PC-3 (cell line): Measurements from ENCODE around the gene ST14. TPM values are rescaled to one million over a fixed set of nuclear protein-coding genes. Genes with fewer than 3 reads are reported as not detected.

Source experiments
- ATAC-seq: fragments of 200-7000 bp; cut with Tn5 transposase; 2 replicates; pipeline ENCODE4 v1.9.1; 2020; ENCODE audit warnings: mild to moderate bottlenecking, moderate library complexity
- BruUV-seq: library from RNA; stranded (reverse); fragments of 400-500 nt; replicated peaks from 2 replicates; lab custom pipeline; 2021; lab: Mats Ljungman, UMichigan
- CTCF ChIA-PET: fragments of 300-600 bp; sonication (Branson Sonifier 250); formaldehyde crosslinking; loops from one replicate; lab custom pipeline; 2022; ENCODE audit warnings: antibody characterized with exemption; lab: Charles Lee
- POLR2A ChIA-PET: fragments of 300-600 bp; sonication (Branson Sonifier 250); formaldehyde crosslinking; loops from one replicate; lab custom pipeline; 2022; ENCODE audit warnings: antibody characterized with exemption; ENCODE audit not compliant: unreplicated experiment; lab: Charles Lee
- DNase-seq: peaks from one replicate; pipeline ENCODE4 v3.0.0-alpha.2; 2015
- H2AFZ ChIP-seq: fragments of 300-600 bp; sonication (generic); 2 replicates; pipeline ENCODE4 v1.6.0; 2016; ENCODE audit warnings: antibody characterized with exemption, low read length
- H3F3A ChIP-seq: fragments of 300-600 bp; sonication (generic); one replicate; pipeline ENCODE4 v1.6.0; 2017; ENCODE audit warnings: antibody characterized with exemption, low read length, control low read depth, mild to moderate bottlenecking; ENCODE audit not compliant: unreplicated experiment
- H3K27ac ChIP-seq: fragments of 300-600 bp; sonication (generic); 2 replicates; pipeline ENCODE4 v1.5.1; 2016; ENCODE audit warnings: mild to moderate bottlenecking, low read length
- H3K27me3 ChIP-seq: fragments of 300-600 bp; sonication (generic); 2 replicates; pipeline ENCODE4 v1.6.1; 2016; ENCODE audit warnings: low read length, mixed read lengths
- H3K36me3 ChIP-seq: fragments of 300-600 bp; sonication (generic); 2 replicates; pipeline ENCODE4 v1.6.1; 2016; ENCODE audit warnings: low read depth, mixed run types, low read length, mixed read lengths
- H3K4me1 ChIP-seq: fragments of 300-600 bp; sonication (generic); 2 replicates; pipeline ENCODE4 v1.5.1; 2016; ENCODE audit warnings: low read length; ENCODE audit not compliant: insufficient read depth
- H3K4me2 ChIP-seq: fragments of 300-600 bp; sonication (generic); 2 replicates; pipeline ENCODE4 v1.6.0; 2016; ENCODE audit warnings: low read length
- H3K4me3 ChIP-seq: fragments of 300-600 bp; sonication (generic); 2 replicates; pipeline ENCODE4 v1.5.1; 2016; ENCODE audit warnings: mild to moderate bottlenecking, low read length, mixed read lengths
- H3K79me2 ChIP-seq: fragments of 300-600 bp; sonication (generic); 2 replicates; pipeline ENCODE4 v1.6.1; 2017; ENCODE audit warnings: low read length, mixed read lengths
- H3K9ac ChIP-seq: fragments of 300-600 bp; sonication (generic); 2 replicates; pipeline ENCODE4 v1.6.0; 2016; ENCODE audit warnings: mild to moderate bottlenecking, low read length
- H3K9me2 ChIP-seq: fragments of 300-600 bp; sonication (generic); replicated peaks from 2 replicates; pipeline ENCODE4 v1.6.1; 2016; ENCODE audit warnings: mixed run types, low read length, mixed read lengths
- H3K9me3 ChIP-seq: fragments of 300-600 bp; sonication (generic); 2 replicates; pipeline ENCODE4 v1.6.1; 2016; ENCODE audit warnings: low read length, mixed read lengths
- H4K20me1 ChIP-seq: fragments of 300-600 bp; sonication (generic); 2 replicates; pipeline ENCODE4 v1.6.1; 2016; ENCODE audit warnings: low read length, mixed read lengths
- CTCF ChIP-seq: fragments of 300-600 bp; sonication (generic); conservative IDR thresholded peaks from 2 replicates; pipeline ENCODE4 v1.5.1; 2017; ENCODE audit warnings: antibody characterized with exemption, low read depth, mild to moderate bottlenecking, low read length
- EZH2 ChIP-seq: fragments of 300-600 bp; sonication (generic); IDR thresholded peaks from one replicate; pipeline ENCODE4 v1.6.1; 2017; ENCODE audit warnings: antibody characterized with exemption, mild to moderate bottlenecking, low read length; ENCODE audit not compliant: unreplicated experiment
- EZH2phosphoT487 ChIP-seq: fragments of 300-600 bp; sonication (generic); IDR thresholded peaks from 2 replicates; pipeline ENCODE4 v1.6.1; 2018; ENCODE audit warnings: mild to moderate bottlenecking, antibody characterized with exemption, low read length, borderline replicate concordance
- intact Hi-C: fragments of 100-400 bp; cut with micrococcal nuclease; formaldehyde crosslinking; loops from 2 replicates; pipeline ENCODE4 v1.9.0; 2023
- total RNA-seq: library from RNA; depleted of rRNA; stranded (reverse); fragments of >200 nt; gene quantifications from 2 replicates; pipeline ENCODE4 v1.2.3, GENCODE V29; 2014

The ST14 gene
- total RNA-seq, 1 experiment from 2014 or later, result 231 TPM

GRCh38 chr11:130165601-130166456, 6.2 kb downstream of the ST14 start:
- DNase-seq (no peak), ATAC-seq (no peak)
- Histone ChIP-seq H3K9me2 (no peaks in the 10 kb centered on the region), H3K4me2 (peak overlapping the region; percentile 59), H3K27ac (peak overlapping the region; percentile 83), H3K79me2 (peaks cover 94% of the 10 kb centered on the region), H3K9me3 (no peaks in the 10 kb centered on the region), H4K20me1 (peaks cover 72% of the 10 kb centered on the region), H2AFZ (no peak overlapping the region), H3K4me1 (peaks cover 71% of the 10 kb centered on the region), H3F3A (peaks cover 6% of the 10 kb centered on the region), H3K36me3 (peaks cover 10% of the 10 kb centered on the region; the same call in 1 of the 2 replicates), H3K27me3 (no peaks in the 10 kb centered on the region), H3K9ac (peak overlapping the region; percentile 17), H3K4me3 (peak overlapping the region; percentile 25; the same call in 1 of the 2 replicates)
- intact Hi-C loops, result no loop called here
- TF ChIP-seq EZH2, result no peak
- no peak for TF ChIP-seq EZH2phosphoT487
- no peak for TF ChIP-seq CTCF
- POLR2A ChIA-PET, result interaction anchor here (0.6 kb wide), 2 partner anchors 20 to 57 kb away, joined by 3 to 6 read pairs; no protein-coding TSS in a partner anchor
- CTCF ChIA-PET, result interaction anchor here (1.3 kb wide), 1 partner anchor 34 kb away, joined by 7 read pairs; no protein-coding TSS in a partner anchor
- BruUV-seq, result no TSS peak

DNA sequence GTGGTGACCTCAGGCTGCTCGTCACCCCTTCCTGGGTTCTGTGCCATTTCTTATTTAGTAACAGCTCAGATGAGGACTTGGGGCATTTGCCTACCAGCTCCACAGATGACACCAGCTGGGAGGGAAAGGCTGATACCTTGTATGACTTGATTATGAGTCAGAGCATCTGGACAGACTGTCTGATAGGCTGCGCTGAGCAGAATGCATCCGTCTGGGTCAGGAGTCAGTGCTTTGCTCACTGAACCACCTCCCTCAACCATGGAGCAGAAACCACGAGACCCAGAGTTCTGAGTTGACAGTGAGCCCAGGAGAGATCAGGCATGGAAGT, 6.8 kb downstream of the ST14 start:
- ChIA-PET POLR2A (interaction anchor here (0.6 kb wide), 1 partner anchor 19 kb away, joined by 6 read pairs; no protein-coding TSS in a partner anchor), CTCF (interaction anchor here (1.3 kb wide), 1 partner anchor 34 kb away, joined by 7 read pairs; no protein-coding TSS in a partner anchor)
- no peak overlapping the region for H2AFZ ChIP-seq
- DNase-seq (peak; percentile 99), ATAC-seq (peak; percentile 96)
- peaks cover 6% of the 10 kb centered on the region for H3F3A ChIP-seq
- no peaks in the 10 kb centered on the region for H3K27me3 ChIP-seq
- H3K4me2 ChIP-seq, result peak overlapping the region; percentile 59
- no peak overlapping the region; the same call in 1 of the 2 replicates for H3K4me3 ChIP-seq
- no TSS peak for BruUV-seq
- peaks cover 94% of the 10 kb centered on the region for H3K79me2 ChIP-seq
- TF ChIP-seq EZH2phosphoT487 (no peak), EZH2 (no peak), CTCF (no peak)
- H3K36me3 ChIP-seq, result peaks cover 10% of the 10 kb centered on the region; the same call in 1 of the 2 replicates
- H3K27ac ChIP-seq, result peak overlapping the region; percentile 83
- H4K20me1 ChIP-seq, result peaks cover 70% of the 10 kb centered on the region
- H3K9me2 ChIP-seq, result no peaks in the 10 kb centered on the region
- H3K9ac ChIP-seq, result no peak overlapping the region
- intact Hi-C loops, result no loop called here
- H3K4me1 ChIP-seq, result peaks cover 68% of the 10 kb centered on the region
- no peaks in the 10 kb centered on the region for H3K9me3 ChIP-seq
